OCI-LY1 (cell line): ENCODE data around the gene ASXL2.

Experiments used
- H2AFZ ChIP-seq: fragments of 200-600 bp; sonication (generic), shearing (Covaris generic); 2 replicates; pipeline ENCODE4 v1.6.0; 2014; ENCODE audit warnings: antibody characterized with exemption, mild to moderate bottlenecking, low read length
- H3F3A ChIP-seq: fragments of 200-600 bp; sonication (generic), shearing (Covaris generic); 2 replicates; pipeline ENCODE4 v1.6.0; 2014; ENCODE audit warnings: mild to moderate bottlenecking, antibody characterized with exemption, low read length, moderate library complexity; ENCODE audit not compliant: insufficient read depth
- H3K27ac ChIP-seq: fragments of 200-600 bp; sonication (generic); 2 replicates; pipeline ENCODE4 v1.5.1; 2014; ENCODE audit warnings: low read length, mixed run types, mild to moderate bottlenecking, low read depth; ENCODE audit not compliant: poor library complexity, severe bottlenecking
- H3K27me3 ChIP-seq: fragments of 200-600 bp; sonication (generic); 2 replicates; pipeline ENCODE4 v1.6.0; 2014; ENCODE audit warnings: antibody characterized with exemption, mild to moderate bottlenecking, low read length, moderate library complexity; ENCODE audit not compliant: insufficient read depth
- H3K36me3 ChIP-seq: fragments of 200-600 bp; sonication (generic); 2 replicates; pipeline ENCODE4 v1.6.1; 2014; ENCODE audit warnings: mild to moderate bottlenecking, antibody characterized with exemption, low read length, moderate library complexity, mixed read lengths; ENCODE audit not compliant: insufficient read depth
- H3K4me1 ChIP-seq: fragments of 200-600 bp; sonication (generic); 2 replicates; pipeline ENCODE4 v1.5.1; 2014; ENCODE audit warnings: mild to moderate bottlenecking, low read length, moderate library complexity; ENCODE audit not compliant: insufficient read depth, severe bottlenecking
- H3K4me2 ChIP-seq: fragments of 200-600 bp; sonication (generic), shearing (Covaris generic); 2 replicates; pipeline ENCODE4 v1.6.1; 2014; ENCODE audit warnings: low read length
- H3K4me3 ChIP-seq: fragments of 200-600 bp; sonication (generic); 2 replicates; pipeline ENCODE4 v1.5.1; 2014; ENCODE audit warnings: low read length, low read depth, mild to moderate bottlenecking, mixed read lengths; ENCODE audit not compliant: poor library complexity, severe bottlenecking
- H3K79me2 ChIP-seq: fragments of 200-600 bp; shearing (Covaris generic); 2 replicates; pipeline ENCODE4 v1.6.1; 2016; ENCODE audit warnings: mixed run types, low read length, mixed read lengths; ENCODE audit not compliant: insufficient read depth
- H3K9ac ChIP-seq: fragments of 200-600 bp; sonication (generic), shearing (Covaris generic); 2 replicates; pipeline ENCODE4 v1.6.1; 2014; ENCODE audit warnings: mild to moderate bottlenecking, low read length, mixed read lengths
- H3K9me2 ChIP-seq: fragments of 200-600 bp; sonication (generic), shearing (Covaris generic); 2 replicates; pipeline ENCODE4 v1.6.1; 2014; ENCODE audit warnings: low read depth, mild to moderate bottlenecking, low read length, mixed read lengths
- H3K9me3 ChIP-seq: fragments of 200-600 bp; shearing (Covaris generic); 2 replicates; pipeline ENCODE4 v1.6.1; 2014; ENCODE audit warnings: low read length, mixed read lengths
- H4K20me1 ChIP-seq: fragments of 200-600 bp; sonication (generic), shearing (Covaris generic); 2 replicates; pipeline ENCODE4 v1.6.0; 2016; ENCODE audit warnings: mild to moderate bottlenecking, low read length; ENCODE audit not compliant: insufficient read depth
- EZH2 ChIP-seq: fragments of 200-600 bp; sonication (generic), shearing (Covaris generic); IDR thresholded peaks from 2 replicates; pipeline ENCODE4 v1.8.0; 2017; ENCODE audit warnings: borderline replicate concordance, mixed run types, mild to moderate bottlenecking, antibody characterized with exemption, low read length, moderate library complexity, mixed read lengths
- TF ChIP-seq, protein P1 (sequence below): fragments of 200-600 bp; sonication (generic), shearing (Covaris generic); IDR thresholded peaks from 2 replicates; pipeline ENCODE4 v1.5.1; 2017; ENCODE audit warnings: mild to moderate bottlenecking, antibody characterized with exemption, low read length, moderate library complexity, mixed read lengths

The ASXL2 gene

DNA sequence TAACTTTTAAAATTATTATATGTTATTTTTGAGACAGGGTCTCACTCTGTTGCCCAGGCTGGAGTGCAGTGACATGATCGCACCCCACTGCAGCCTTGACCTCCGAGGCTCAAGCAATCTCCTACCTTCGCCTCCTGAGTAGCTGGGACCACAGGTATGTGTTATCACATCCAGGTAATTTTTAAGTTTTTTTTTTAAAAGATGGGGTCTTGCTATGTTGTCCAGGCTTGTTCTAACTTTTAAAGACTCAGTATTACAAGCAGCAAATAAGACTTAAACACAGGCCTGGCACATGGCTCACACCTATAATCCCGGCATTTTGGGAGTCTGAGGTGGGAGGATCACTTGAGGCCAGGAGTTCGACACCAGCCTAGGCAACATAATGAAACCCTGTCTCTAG is 101.2 kb downstream of the ASXL2 start:
- H3K4me3 ChIP-seq: no peak overlapping the region
- no peak for TF ChIP-seq EZH2
- TF ChIP-seq, protein P1, sequence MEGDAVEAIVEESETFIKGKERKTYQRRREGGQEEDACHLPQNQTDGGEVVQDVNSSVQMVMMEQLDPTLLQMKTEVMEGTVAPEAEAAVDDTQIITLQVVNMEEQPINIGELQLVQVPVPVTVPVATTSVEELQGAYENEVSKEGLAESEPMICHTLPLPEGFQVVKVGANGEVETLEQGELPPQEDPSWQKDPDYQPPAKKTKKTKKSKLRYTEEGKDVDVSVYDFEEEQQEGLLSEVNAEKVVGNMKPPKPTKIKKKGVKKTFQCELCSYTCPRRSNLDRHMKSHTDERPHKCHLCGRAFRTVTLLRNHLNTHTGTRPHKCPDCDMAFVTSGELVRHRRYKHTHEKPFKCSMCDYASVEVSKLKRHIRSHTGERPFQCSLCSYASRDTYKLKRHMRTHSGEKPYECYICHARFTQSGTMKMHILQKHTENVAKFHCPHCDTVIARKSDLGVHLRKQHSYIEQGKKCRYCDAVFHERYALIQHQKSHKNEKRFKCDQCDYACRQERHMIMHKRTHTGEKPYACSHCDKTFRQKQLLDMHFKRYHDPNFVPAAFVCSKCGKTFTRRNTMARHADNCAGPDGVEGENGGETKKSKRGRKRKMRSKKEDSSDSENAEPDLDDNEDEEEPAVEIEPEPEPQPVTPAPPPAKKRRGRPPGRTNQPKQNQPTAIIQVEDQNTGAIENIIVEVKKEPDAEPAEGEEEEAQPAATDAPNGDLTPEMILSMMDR: no peak
- no peaks in the 10 kb centered on the region for H3K9me3 ChIP-seq
- H3K9ac ChIP-seq: no peak overlapping the region
- no peaks in the 10 kb centered on the region for H3F3A ChIP-seq
- no peak overlapping the region for H3K27ac ChIP-seq
- no peak overlapping the region for H2AFZ ChIP-seq
- H3K4me1 ChIP-seq: no peaks in the 10 kb centered on the region
- H3K27me3 ChIP-seq: no peaks in the 10 kb centered on the region
- H4K20me1 ChIP-seq: no peaks in the 10 kb centered on the region
- no peak overlapping the region for H3K4me2 ChIP-seq
- no peaks in the 10 kb centered on the region for H3K79me2 ChIP-seq
- H3K36me3 ChIP-seq: 0 out of 2 replicates have a peak, but pooled peaks cover 4% of the 10 kb centered on the region
- H3K9me2 ChIP-seq: no peaks in the 10 kb centered on the region

- no peak overlapping the region for H3K27ac ChIP-seq
- peaks cover 31% of the 10 kb centered on the region for H3K36me3 ChIP-seq
- H2AFZ ChIP-seq: no peak overlapping the region
- no peaks in the 10 kb centered on the region for H3F3A ChIP-seq
- no peaks in the 10 kb centered on the region for H4K20me1 ChIP-seq
- no peaks in the 10 kb centered on the region for H3K79me2 ChIP-seq
- no peaks in the 10 kb centered on the region for H3K9me2 ChIP-seq
- TF ChIP-seq, protein P1: no peak
- no peak for TF ChIP-seq EZH2
- no peak overlapping the region for H3K9ac ChIP-seq
- no peaks in the 10 kb centered on the region for H3K9me3 ChIP-seq
- no peak overlapping the region for H3K4me3 ChIP-seq
- no peaks in the 10 kb centered on the region for H3K4me1 ChIP-seq
- no peaks in the 10 kb centered on the region for H3K27me3 ChIP-seq
- no peak overlapping the region for H3K4me2 ChIP-seq
Observed at GRCh38 chr2:25772078-25772477, 106.2 kb downstream of the ASXL2 start.

DNA sequence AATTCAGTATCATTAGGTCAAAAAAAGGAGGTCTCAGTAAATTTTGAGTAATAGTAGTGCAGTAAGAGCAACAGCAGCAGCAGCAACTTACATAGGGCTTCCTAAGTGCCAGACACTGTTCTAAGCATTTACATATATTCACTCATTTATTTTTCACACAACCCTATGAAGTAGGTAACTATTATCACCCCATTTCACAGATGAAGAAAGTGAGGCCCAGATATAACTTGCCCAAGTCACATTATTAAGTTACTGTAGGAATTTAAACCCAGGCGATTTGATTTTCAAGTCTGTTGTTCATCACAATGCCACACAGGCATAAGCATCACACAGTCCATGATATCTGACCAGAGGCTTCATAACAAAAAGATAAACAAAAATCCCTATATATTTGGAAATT is 114.7 kb downstream of the ASXL2 start:
- H3K36me3 ChIP-seq: peaks cover 66% of the 10 kb centered on the region
- no peak overlapping the region for H2AFZ ChIP-seq

More for the DNA sequence above, 114.7 kb downstream of the ASXL2 start:
- Histone ChIP-seq H3K4me1 (no peaks in the 10 kb centered on the region), H3K4me3 (no peak overlapping the region), H3K9me3 (no peaks in the 10 kb centered on the region), H3K79me2 (no peaks in the 10 kb centered on the region), H3K9ac (no peak overlapping the region), H3K27ac (no peak overlapping the region), H3K9me2 (no peaks in the 10 kb centered on the region), H3K27me3 (no peaks in the 10 kb centered on the region), H4K20me1 (no peaks in the 10 kb centered on the region), H3K4me2 (no peak overlapping the region), H3F3A (no peaks in the 10 kb centered on the region)
- TF ChIP-seq EZH2: no peak
- TF ChIP-seq, protein P1: no peak
